ENCODE results near the gene COL9A2.

- TF ChIP-seq POLR2A (IDR thresholded peaks at IDR 0.05; ENCODE audit: low read length), result no peak
- no peak for TF ChIP-seq GATA1 (IDR thresholded peaks at IDR 0.05; ENCODE audit: low read depth, low read length)
These were observed 25.8 kb downstream of the COL9A2 start for GRCh38 chr1:40291293-40291692.

All from erythroblast (primary cell).